ENCODE data around the gene SLC2A13.

DNA sequence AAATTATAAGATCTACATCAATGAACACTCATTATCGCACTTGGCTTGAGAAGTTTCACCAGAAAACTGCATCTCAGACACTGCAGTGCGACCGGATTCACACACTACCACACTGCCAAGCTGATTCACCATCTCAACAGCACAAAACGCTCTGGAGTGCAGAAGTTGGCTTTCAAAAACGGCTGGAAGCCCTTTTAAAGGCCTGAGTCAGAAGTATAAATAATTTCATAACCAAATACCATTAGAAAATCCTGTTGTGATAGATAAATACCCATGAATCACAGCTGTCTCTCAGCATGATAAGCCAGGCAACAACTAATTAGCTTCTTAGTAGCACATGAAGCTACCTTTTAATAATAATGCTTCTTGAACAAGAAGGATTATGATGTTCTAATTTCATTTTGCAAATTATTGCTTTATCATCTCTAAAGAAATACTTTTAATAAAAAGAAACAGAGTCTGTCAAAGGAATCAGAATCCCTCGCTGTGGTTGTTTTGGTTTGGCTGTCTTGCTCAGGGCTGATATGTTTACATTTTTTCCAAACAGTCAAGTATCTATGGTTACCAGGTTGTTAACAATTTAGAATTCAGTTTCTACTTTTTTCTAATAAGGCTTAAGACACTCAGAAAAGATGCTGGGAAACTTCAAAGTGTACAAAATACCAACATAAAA, 51.2 kb downstream of the SLC2A13 start:
- TF ChIP-seq, protein P1, sequence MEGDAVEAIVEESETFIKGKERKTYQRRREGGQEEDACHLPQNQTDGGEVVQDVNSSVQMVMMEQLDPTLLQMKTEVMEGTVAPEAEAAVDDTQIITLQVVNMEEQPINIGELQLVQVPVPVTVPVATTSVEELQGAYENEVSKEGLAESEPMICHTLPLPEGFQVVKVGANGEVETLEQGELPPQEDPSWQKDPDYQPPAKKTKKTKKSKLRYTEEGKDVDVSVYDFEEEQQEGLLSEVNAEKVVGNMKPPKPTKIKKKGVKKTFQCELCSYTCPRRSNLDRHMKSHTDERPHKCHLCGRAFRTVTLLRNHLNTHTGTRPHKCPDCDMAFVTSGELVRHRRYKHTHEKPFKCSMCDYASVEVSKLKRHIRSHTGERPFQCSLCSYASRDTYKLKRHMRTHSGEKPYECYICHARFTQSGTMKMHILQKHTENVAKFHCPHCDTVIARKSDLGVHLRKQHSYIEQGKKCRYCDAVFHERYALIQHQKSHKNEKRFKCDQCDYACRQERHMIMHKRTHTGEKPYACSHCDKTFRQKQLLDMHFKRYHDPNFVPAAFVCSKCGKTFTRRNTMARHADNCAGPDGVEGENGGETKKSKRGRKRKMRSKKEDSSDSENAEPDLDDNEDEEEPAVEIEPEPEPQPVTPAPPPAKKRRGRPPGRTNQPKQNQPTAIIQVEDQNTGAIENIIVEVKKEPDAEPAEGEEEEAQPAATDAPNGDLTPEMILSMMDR (IDR thresholded peaks at IDR 0.05 in 4 of 5, conservative IDR thresholded peaks at IDR 0.05 in 1 of 5): no peak
- no peak for TF ChIP-seq POLR2A (IDR thresholded peaks at IDR 0.05)
